GM12878 (cell line): ENCODE results near the gene OLFML2A. TPM values are rescaled to one million over a fixed set of nuclear protein-coding genes. Genes with fewer than 3 reads are reported as not detected.

Experiments
- ATF3 ChIP-seq: IDR thresholded peaks from 2 replicates; pipeline ENCODE4 v1.6.1; 2011; ENCODE audit warnings: low read depth, mild to moderate bottlenecking, low read length, moderate library complexity, borderline replicate concordance; ENCODE audit errors: extremely low read depth
- CBFB ChIP-seq: IDR thresholded peaks from 2 replicates; pipeline ENCODE4 v1.6.1; 2016; ENCODE audit warnings: antibody characterized with exemption, low read depth
- E4F1 ChIP-seq: fragments of 450-650 bp; IDR thresholded peaks from 2 replicates; pipeline ENCODE4 v1.6.1; 2018; ENCODE audit warnings: borderline replicate concordance, mild to moderate bottlenecking; ENCODE audit not compliant: partially characterized antibody
- EED ChIP-seq: sonication (generic); IDR thresholded peaks from 2 replicates; pipeline ENCODE4 v1.6.1; 2016; ENCODE audit warnings: antibody characterized with exemption, low read depth
- GABPA ChIP-seq: IDR thresholded peaks from 2 replicates; pipeline ENCODE4 v1.6.1; 2014; ENCODE audit warnings: antibody characterized with exemption, low read depth, mild to moderate bottlenecking, inconsistent platforms
- IRF4 ChIP-seq: IDR thresholded peaks from 2 replicates; pipeline ENCODE4 v1.6.1; 2011; ENCODE audit warnings: low read depth, low read length
- JUND ChIP-seq: IDR thresholded peaks from 2 replicates; pipeline ENCODE4 v1.6.1; 2012; ENCODE audit warnings: low read depth, mild to moderate bottlenecking, low read length, improper control_type of control experiment, moderate library complexity
- MEF2A ChIP-seq: IDR thresholded peaks from 2 replicates; pipeline ENCODE4 v1.6.1; 2011; ENCODE audit warnings: low read depth, mild to moderate bottlenecking, low read length, moderate library complexity; ENCODE audit not compliant: insufficient read depth
- NR2C2 ChIP-seq: IDR thresholded peaks from 2 replicates; pipeline ENCODE4 v1.6.1; 2011; ENCODE audit warnings: borderline replicate concordance, low read depth; ENCODE audit not compliant: control insufficient read depth, insufficient read length
- PAX5 ChIP-seq: IDR thresholded peaks from 2 replicates; pipeline ENCODE4 v1.6.1; 2011; ENCODE audit warnings: low read depth, low read length, borderline replicate concordance
- POLR2AphosphoS2 ChIP-seq: IDR thresholded peaks from 2 replicates; pipeline ENCODE4 v1.6.1; 2011; ENCODE audit warnings: low read depth, mild to moderate bottlenecking, low read length, improper control_type of control experiment, moderate library complexity
- REST ChIP-seq: IDR thresholded peaks from 2 replicates; pipeline ENCODE4 v1.6.1; 2012; ENCODE audit warnings: mild to moderate bottlenecking, low read depth, low read length
- SRF ChIP-seq, 2 experiments: IDR thresholded peaks; 2 replicates each; pipeline ENCODE4 v1.6.1; 2011; ENCODE audit warnings: low read depth in 2 of 2, low read length in 2 of 2, mild to moderate bottlenecking in 1 of 2, moderate library complexity in 1 of 2
- TAF1 ChIP-seq: IDR thresholded peaks from 2 replicates; pipeline ENCODE4 v1.6.1; 2011; ENCODE audit warnings: mild to moderate bottlenecking, low read depth, low read length, borderline replicate concordance
- TBL1XR1 ChIP-seq: IDR thresholded peaks from 2 replicates; pipeline ENCODE4 v1.6.1; 2012; ENCODE audit warnings: low read depth, low read length, improper control_type of control experiment
- TCF3 ChIP-seq: IDR thresholded peaks from 2 replicates; pipeline ENCODE4 v1.6.1; 2012; ENCODE audit warnings: low read depth, mild to moderate bottlenecking, low read length, borderline replicate concordance; ENCODE audit not compliant: insufficient read depth
- YY1 ChIP-seq: IDR thresholded peaks from 2 replicates; pipeline ENCODE4 v1.6.1; 2011; ENCODE audit warnings: low read depth, mild to moderate bottlenecking, low read length
- ZBTB40 ChIP-seq: fragments of 450-650 bp; IDR thresholded peaks from 2 replicates; pipeline ENCODE4 v1.6.1; 2016; ENCODE audit warnings: mild to moderate bottlenecking, moderate library complexity, borderline replicate concordance
- polyA plus RNA-seq, 11 experiments: library from polyadenylated mRNA; depleted of rRNA in 4 of 11; unstranded in 6 of 11; stranded (reverse) in 5 of 11; fragments of >200 nt; fragmentation: Nextera tagmentation in 4 of 11; fragmentation: Illumina TruSeq in 1 of 11; extraction: Ambion mirVana in 4 of 11; extraction: Trizol in 1 of 11; gene quantifications; 1 replicate in 1 of 11; 2 replicates in 10 of 11; pipeline versions ENCODE4 v1.2.1 to v1.2.3, GENCODE V29; 2011 to 2016; ENCODE audit warnings: inconsistent platforms in 2 of 11, missing spikeins in 2 of 11, low read depth in 1 of 11
- total RNA-seq, 4 experiments: library from RNA; depleted of rRNA in 3 of 4; stranded (reverse); fragments of >200 nt in 3 of 4; fragmentation: Illumina TruSeq in 1 of 4; extraction: Trizol in 1 of 4; gene quantifications; 2 replicates each; pipeline versions ENCODE4 v1.2.1 to v1.2.3, GENCODE V29; 2013 to 2021

The OLFML2A gene
- total and polyA plus RNA-seq, 10 of the 15 experiments (the other 5 are each of a cell fraction or from before 2014, with no cell fraction given), result 0.02 to 0.13 (median 0.10) TPM; not detected in 4

- TF ChIP-seq ZBTB40 (peak; percentile 92), TCF3 (peak; percentile 59), TAF1 (peak; percentile 99), MEF2A (peak; percentile 48; the same call in 1 of the 2 replicates), GABPA (no peak), SRF (IDR thresholded peaks at IDR 0.05; ENCODE audit: low read depth in 2 of 2, low read length in 2 of 2) (peak in 1 of 2 experiments; percentile 64; a peak in 1 of 4 replicates), POLR2AphosphoS2 (peak; percentile 94), TBL1XR1 (peak; percentile 89), PAX5 (peak; percentile 69; the same call in 1 of the 2 replicates), ATF3 (no peak), EED (no peak), IRF4 (no peak), CBFB (peak; percentile 77), REST (peak; percentile 52; the same call in 1 of the 2 replicates), NR2C2 (peak; percentile 85), E4F1 (peak; percentile 34), JUND (peak; percentile 100), YY1 (peak; percentile 89)
Observed at GRCh38 chr9:124861342-124862229, 84.7 kb downstream of the OLFML2A start, which contains the start of the genes ARPC5L and RPL35 (continued).
